Measurements from ENCODE around the gene KHDC1L. TPM values are rescaled to one million over a fixed set of nuclear protein-coding genes. Genes with fewer than 3 reads are reported as not detected.

The KHDC1L gene
- total and polyA plus RNA-seq, 2 of the 13 experiments (the other 11 are each of a cell fraction or from before 2014, with no cell fraction given) = not detected

GRCh38 chr6:73182021-73182607, 43.2 kb downstream of the KHDC1L start:
- Histone ChIP-seq H3K9ac (ENCODE audit: insufficient read depth, low read depth, low read length) (no peak overlapping the region), H3K4me1 (ENCODE audit: insufficient read depth, low read length) (no peaks in the 10 kb centered on the region), H3K79me2 (ENCODE audit: insufficient read depth, low read length) (no peaks in the 10 kb centered on the region), H3K9me3 (ENCODE audit: low read length) (no peaks in the 10 kb centered on the region), H3K4me3 (replicated peaks in 1 of 3; ENCODE audit: insufficient read depth in 1 of 3, low read depth in 2 of 3, low read length in 3 of 3) (no peak overlapping the region), H3K27me3 (ENCODE audit: control insufficient read depth in 1 of 2, insufficient read depth in 2 of 2, low read length in 2 of 2) (no peaks in the 10 kb centered on the region), H4K20me1 (ENCODE audit: insufficient read depth, low read length) (no peaks in the 10 kb centered on the region), H3K4me2 (ENCODE audit: low read depth, low read length) (no peak overlapping the region), H3K27ac (ENCODE audit: extremely low read length, insufficient read depth, low read length) (no peak overlapping the region), H2AFZ (ENCODE audit: low read length) (no peak overlapping the region), H3K36me3 (replicated peaks in 1 of 2; ENCODE audit: control insufficient read depth in 1 of 2, insufficient read depth in 2 of 2, low read length in 2 of 2) (no peaks in the 10 kb centered on the region)
- FAIRE-seq (no peak), DNase-seq (ENCODE audit: low spot score) (no peak), ATAC-seq (no peak)
- WGBS (ENCODE audit: low lambda C conversion rate) = 0% methylated on average over 2 of the region's 2 CpGs
- TF ChIP-seq NKX3-1 (CRISPR knock-in tag; IDR thresholded peaks at IDR 0.05) (no peak), ZMYM3 (CRISPR knock-in tag; IDR thresholded peaks at IDR 0.05) (no peak), MXD4 (CRISPR knock-in tag; IDR thresholded peaks at IDR 0.05) (no peak), FOXK1 (CRISPR knock-in tag; IDR thresholded peaks at IDR 0.05; ENCODE audit: borderline replicate concordance, low read depth) (no peak), GLMP (CRISPR knock-in tag; IDR thresholded peaks at IDR 0.05; ENCODE audit: borderline replicate concordance) (no peak), FLYWCH1 (CRISPR knock-in tag; IDR thresholded peaks at IDR 0.05) (no peak)
- in situ Hi-C loops (cut with HindIII; ENCODE audit: extremely low pct_ligation_motif_present, low pct_unique_long_range_greater_than_20kb) (no loop called here), intact Hi-C loops (cut with micrococcal nuclease; ENCODE audit: unreplicated experiment) (no loop called here)
- ChIA-PET POLR2A (no interaction called here), CTCF (ENCODE audit: low intra/inter-chr PET ratio, low total read pairs) (no interaction called here)
- no TSS peak for BruUV-seq (replicated peaks)

All from HepG2 (cell line).